Activated CD8-positive, alpha-beta memory T cell treated with anti-CD3 and anti-CD28 coated beads for 48 hours (primary cell): ENCODE measurements around the gene RAB29.
A peak's percentile ranks its signal among the peaks of the same experiment; 100 is the strongest.
"Not testable (repeated sequence)": the region's sequence is repeated elsewhere in the genome, so short reads cannot be mapped to it uniquely, and the experiment has no call there.

ENCODE experiments used
- DNase-seq, 3 experiments: peaks; one replicate each; pipeline ENCODE4 v3.0.0-alpha.2; 2020; ENCODE audit warnings: low read depth in 2 of 3, low spot score in 2 of 3

Gene RAB29, protein sequence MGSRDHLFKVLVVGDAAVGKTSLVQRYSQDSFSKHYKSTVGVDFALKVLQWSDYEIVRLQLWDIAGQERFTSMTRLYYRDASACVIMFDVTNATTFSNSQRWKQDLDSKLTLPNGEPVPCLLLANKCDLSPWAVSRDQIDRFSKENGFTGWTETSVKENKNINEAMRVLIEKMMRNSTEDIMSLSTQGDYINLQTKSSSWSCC

DNA sequence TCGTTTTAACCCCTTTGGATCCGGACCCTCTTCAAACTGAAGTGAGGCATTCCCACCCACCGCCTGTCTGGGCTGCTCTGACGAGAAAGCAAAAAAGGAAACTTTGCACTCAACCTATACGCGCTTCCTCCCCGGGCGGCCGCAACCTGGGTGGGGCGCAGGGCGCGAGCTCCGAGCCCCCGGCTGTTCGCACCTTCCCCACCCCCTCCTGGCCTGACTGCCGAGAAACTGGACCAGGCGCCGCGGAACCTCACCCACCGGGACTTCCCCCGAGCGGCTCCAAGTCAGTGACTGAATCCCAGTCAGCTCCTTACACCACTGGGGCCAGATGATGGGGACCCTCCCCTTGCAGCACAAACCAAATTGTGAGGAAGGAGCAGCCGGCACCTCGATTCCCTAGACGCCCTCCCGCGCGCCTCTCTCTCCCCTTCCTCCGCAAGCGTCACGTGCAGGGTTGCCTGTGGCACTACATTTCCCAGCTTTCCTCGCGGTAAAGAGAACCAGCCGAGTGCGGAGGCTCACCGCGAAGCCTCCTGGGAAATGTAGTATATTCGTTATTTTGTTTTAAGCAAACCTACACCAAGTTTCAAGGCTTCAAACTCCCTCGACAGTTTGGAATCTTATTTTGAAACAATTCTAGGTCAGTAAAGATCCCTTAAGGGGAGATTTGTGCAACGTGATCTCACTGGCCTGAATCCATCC, at the start of gene RAB29:
Gene RAB29 (minus strand): TSS at position 468 of the 702 bp plus-strand sequence. CDS start 526 bp downstream, outside the sequence.
- peak; percentile 57 to 63 (median 60) for DNase-seq

DNA sequence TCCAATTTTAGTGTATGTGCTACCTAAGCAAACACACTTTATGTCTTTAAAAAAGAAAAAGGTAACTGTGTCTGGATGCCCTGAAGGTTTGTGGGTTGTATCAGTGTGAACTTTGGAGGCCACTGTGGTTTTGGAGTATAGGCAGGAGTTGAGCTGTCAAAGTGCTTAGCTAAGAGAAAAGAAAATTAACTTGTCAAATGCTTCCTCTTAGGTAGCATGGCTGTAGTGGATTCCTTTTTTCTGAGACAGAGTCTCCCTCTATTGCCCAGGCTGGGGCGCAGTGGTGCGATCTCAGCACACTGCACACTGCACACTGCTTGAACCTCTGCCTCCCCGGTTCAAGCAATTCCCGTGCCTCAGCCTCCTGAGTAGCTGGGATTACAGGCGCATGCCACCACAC, 48.9 kb upstream of the RAB29 start:
- DNase-seq = no peak

DNA sequence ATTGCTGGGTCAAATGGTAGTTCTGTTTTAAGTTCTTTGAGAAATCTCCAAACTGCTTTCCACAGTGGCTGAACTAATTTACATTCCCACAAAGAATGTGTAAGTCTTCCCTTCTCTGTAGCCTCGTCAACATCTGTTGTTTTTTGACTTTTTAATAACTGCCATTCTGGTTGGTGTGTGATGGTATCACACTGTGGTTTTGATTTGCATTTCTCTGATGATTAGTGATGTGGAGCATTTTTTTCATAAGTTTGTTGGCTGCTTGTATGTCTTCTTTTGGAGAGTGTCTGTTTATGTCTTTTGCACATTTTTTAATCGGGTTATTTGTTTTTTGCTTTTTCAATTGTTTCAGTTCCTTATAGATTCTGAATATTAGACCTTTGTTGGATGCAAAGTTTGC, 48.0 kb upstream of the RAB29 start:
- DNase-seq = not testable (repeated sequence)

DNA sequence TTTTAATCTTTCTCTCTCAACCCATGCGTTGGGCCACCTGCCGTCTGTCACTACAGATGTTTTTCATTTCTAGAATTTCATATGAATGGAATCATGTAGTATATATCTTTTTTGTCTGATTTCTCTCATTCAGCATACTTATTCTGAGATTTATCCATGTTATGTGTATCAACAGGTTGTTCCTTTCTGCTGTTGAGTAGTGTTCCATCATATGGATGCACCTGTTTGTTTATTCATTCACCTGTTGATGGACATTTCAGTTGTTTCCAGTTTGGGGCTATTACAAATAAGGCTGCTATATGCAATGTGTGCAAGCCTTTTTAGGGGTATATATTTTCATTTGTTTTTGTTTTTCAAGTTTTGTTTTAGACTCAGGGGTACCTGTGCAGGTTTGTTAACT, 47.1 kb upstream of the RAB29 start:
- no peak for DNase-seq

DNA sequence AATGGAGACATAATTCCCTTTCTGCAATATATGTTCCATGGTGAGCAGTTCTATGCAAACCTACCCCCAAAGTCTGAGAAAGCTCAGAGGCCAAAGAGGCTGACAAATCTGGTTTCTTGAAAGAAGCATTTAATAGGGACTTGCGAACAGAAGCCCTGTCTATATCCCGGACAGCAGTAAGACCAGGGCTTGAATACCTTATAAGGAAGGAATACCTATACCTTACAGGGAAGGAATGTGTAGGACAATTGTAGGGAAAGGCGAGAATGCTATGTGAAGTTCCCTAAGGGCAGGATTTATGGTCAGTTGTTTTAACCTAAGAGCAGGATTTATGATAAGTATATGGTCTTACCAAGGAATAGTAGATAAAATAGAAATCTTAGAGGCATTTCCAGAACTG, 42.7 kb upstream of the RAB29 start:
- DNase-seq = no peak

DNA sequence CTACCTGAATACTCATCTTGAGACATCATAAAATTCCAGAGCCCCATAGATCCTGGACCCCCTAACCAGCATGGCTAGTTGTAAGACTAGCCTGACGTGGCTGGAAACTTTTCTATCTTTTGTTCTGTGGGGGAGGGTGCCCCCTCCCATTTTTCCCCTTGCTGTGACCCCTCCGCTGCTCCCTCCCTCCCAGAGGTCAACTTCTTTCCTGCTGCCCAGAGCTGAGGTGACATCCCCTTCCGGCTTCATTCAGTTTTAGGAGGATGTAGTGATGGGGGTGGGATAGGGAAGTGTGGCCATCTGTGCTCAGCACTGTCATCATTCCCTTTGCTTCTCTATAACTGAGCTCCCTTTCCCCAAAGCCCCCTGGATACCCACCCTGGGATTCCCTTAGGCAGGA, 42.1 kb upstream of the RAB29 start:
- DNase-seq = no peak

DNA sequence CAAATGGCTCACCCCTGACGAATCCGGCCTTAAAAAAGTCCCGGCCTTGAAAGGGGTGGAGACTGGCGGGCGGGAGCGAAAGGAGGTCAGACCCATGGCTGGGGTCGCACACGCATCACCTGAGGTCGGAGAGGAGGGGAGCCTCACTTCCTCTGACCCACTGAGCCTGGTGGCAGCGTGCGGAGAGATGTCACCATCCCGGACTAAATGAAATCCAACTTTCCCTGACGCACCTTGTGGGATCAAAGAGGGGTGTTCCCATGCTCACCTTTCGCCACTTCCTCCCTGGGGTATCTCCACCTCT, 38.4 kb upstream of the RAB29 start:
- no peak for DNase-seq

DNA sequence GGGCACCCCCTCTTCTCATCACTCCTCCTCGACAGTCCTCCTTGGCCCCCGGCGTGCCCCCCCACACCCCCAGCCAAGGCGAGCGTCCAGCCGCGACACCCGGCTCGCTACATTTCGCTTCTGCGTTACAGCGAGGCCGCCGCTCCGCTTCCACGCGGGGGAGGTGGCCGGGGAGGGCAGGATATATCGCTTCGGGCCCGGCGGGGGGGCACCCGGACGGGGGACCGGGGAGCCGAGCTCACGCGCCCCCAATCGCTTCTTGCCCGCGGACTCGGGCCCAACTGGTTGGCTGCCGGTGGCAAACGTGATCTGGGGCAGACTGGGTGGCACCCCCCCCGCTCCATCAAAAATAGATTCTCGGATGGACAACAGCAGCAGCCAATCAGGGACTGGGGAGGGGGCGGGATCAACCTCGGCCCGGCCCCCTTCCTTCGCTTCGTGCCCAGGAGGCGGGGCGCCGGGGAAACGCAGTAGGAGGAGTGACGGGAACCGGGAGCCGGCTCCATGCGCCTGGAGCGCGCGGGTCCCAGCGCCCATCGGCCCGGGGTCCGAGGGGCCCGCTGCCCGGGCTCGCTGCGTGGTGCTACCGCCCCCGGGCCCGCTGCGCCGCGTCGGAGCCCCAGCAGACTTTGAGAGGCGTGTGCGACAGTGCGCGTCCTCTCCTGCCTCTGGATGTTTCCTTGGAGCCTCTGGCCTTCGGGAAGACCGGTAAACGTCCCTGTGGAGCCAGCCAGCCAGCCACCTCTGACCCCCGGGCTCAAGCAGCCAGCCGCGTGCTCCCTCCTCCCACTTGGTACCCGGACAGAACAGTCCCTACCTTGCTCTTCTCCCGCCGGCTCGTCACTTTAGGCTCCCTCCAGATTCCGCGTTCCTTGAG, 37.8 kb upstream of the RAB29 start, which contains the start of gene SLC41A1:
Gene SLC41A1 (minus strand): TSS at position 321 of the 877 bp plus-strand sequence. CDS start 2,757 bp downstream, outside the sequence.
- peak; percentile 68 to 85 (median 80) for DNase-seq

DNA sequence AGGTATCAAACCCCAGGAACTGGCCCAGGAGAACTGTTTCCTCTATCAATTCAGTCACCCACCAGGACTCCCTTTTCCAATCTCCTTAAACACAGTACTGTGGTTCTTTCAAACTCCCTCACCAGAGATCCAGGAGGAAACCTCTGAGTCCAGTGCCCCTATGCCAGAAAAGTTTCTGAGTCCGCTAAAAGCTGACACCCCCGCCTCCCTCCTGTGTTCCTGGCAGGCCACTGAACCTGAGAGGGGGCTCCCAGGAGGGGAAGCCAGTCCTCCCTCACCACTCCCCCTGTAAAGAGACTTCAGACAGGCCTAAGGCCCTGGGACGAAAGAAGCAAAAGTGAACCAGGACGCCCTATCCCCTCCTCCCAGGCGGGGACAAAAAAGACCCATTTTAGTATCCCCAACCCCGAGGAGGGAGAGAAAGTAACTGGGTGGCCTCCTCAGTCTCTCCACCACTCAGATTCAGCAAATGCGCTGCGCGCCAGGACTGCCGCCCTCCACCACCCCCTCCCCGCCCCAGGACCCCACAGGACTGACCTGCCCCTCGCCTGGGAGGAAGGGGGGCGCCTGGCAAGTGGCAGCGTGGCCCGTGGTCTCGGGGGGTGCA, 37.1 kb upstream of the RAB29 start:
- DNase-seq = no peak

DNA sequence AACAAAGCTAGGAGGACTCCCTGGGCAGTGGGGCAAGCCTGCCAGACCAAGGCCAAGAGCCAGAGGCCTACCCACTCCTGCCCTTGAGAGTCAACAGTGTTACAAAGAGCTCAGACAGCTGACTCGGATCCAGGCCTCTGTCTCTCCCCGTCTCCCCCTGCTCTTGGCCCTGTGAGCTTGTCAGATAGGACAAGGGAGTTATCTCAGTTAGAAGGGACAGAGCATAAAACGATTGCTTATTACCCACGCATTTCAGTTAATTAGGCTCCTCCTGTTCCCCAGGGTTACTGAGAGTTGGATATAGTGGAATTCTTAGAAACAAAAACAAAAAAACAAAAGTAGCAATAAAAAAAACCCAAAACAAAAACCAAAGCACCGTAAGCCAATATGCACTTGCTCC, 36.4 kb upstream of the RAB29 start:
- no peak for DNase-seq

DNA sequence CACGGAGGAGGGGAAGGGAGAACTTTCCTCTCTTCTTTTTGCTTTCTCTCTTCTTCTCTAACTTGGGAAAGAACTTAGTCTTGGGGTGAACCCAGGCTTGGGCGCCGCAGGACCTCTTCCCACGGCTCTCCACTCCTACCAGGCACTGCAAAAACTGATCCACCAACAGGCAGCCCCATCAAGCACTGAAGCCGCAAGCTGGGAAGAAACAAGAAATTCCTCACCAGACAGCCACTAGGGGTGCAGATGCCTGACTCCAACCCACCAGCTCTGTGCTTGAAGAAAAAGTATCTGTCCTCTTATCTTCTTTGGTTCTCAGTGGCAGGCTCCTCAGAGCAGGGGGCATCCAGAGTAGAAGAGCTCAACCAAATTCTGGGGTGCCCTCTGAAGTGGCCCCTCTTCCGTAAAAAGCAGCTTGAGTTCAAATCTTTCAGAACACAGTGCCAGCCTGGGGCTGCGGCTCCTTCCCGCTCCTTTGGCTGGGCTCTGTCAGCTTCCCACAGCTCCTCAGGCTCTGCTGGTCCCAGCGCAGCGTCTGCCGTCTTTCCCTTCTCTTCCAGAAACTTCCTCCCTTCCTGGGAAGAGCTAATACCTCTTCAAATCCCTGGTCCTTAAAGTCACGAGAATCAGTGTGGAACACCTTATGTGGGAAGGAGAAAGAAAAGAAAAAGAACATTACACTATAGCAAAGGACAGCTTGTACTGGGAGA, 35.3 kb upstream of the RAB29 start:
- no peak for DNase-seq

DNA sequence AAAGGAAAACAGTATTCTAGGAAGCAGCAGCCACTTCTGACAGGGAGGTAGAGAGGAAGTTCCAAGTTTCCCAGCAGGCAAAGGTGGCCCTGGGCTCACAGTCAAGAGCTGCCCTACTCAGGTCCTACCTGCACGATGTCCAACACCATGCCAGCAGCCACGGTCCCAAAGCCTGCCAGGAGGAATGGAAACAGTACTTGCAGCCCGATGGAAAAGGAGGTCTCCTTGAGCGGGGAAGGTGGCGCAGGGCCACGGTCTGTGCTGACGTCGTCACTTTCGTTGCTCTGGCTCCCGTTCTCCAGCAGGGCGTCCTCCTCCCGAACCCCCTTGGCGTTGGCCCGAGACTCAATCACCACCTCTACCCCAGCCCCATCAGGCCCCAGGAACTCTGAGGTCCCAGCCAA, 34.7 kb upstream of the RAB29 start:
- no peak for DNase-seq

DNA sequence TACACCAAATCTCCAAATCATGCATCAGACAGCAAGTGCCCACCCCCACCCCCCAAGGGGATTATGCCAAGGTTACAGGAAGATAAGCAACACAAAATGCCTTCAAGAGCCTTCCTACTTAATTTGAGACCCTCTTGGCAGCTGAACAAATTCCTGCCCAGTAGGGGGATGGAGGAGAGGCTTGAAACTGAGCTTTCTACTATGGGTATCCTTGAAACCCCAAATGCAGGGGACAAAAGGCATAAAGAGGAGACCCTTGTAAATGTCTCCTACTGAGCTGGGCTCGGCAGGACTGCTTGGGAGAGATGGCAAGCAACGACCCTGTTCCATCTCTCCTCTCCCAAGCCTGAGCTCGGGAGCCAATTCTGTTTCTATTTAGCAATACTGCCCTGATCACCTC, 34.2 kb upstream of the RAB29 start:
- DNase-seq = no peak

DNA sequence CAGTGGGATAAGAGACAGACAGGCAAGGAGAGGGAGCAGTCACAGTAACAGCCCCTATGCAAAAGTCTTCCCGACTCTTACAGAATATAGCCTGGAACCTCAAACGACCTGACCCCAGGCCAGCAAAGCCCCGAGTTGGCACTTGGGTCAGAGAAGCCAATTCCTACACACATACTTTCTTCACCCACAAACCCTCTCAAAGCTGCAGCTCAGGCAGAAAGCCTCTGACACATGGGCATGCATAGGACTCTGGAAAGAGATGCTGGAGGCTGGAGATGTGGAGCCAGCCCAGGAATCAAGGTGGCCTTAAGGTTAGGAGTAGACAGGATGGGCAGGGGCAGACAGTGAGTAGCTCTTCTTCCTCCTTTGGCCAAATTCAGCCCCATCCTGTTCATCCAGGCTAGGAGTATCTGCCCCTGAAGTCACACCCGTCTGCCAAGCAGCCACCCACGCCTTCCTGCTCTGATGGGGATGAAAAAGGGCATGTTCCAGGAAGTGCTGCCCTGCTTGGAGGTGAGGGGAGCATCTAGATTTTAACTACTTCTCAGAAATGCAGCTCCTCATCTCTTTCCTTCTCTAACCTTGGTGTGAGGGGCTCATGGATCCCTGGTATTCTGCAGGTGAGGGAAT, 29.9 kb upstream of the RAB29 start:
- peak in 2 of 3 experiments; percentile 25 for DNase-seq

DNA sequence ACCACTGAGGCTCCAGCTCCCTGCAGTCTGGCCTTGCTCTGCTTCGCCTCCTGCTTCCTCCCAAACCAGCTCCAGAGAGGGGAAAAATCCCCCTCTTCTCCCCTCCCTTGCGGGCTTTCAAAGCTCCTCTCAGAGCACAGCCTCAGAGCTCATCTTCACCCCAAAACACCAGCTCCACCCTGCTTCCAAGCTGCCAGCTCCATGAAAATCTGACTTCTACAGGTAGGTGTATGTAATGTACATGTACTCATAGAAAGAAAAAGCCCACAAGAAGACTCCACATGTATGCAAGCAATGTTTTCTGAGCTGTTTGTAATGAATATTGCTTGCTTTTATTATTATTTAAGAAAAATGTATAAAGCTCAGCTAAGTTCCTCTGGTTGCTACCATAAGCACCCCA, 29.3 kb upstream of the RAB29 start:
- DNase-seq = no peak

DNA sequence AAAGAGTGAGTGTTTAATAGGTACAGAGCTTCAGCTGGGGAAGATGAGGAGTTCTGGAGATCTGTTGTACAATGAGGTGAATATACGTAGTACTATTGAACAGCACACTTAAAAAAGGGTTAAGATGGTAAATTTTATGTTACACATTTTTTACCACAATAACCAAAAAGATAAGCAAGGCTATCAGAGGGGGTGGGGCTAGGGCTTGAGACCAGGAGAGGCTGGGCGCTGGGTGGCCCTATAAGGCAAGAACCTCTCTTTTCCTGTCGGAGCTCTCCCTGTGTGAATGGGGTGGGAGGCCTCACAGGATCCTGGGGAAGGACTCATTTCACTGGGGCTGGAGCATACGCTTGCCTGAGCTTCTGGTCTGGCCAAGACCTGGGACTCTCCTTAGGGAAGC, 28.7 kb upstream of the RAB29 start:
- DNase-seq = no peak

DNA sequence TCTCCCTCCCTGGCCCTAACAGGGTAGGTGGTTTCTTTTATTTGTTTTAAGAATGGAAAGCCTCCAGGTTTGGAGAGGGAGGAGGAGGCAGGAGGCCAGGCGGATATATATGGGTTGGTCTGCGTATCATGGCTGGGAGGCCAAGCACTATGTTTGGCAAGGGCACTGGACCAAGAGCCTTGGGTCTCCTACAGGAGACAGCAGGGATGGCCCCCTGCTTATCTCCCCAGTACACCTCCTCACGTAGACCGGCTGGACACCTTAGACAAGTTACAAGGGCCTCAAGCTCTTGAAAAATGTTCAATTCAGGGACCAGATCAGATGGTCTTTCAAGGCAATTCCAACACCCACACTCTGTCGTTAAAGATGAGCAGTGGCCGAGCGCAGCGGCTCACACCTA, 26.8 kb upstream of the RAB29 start:
- DNase-seq = no peak

DNA sequence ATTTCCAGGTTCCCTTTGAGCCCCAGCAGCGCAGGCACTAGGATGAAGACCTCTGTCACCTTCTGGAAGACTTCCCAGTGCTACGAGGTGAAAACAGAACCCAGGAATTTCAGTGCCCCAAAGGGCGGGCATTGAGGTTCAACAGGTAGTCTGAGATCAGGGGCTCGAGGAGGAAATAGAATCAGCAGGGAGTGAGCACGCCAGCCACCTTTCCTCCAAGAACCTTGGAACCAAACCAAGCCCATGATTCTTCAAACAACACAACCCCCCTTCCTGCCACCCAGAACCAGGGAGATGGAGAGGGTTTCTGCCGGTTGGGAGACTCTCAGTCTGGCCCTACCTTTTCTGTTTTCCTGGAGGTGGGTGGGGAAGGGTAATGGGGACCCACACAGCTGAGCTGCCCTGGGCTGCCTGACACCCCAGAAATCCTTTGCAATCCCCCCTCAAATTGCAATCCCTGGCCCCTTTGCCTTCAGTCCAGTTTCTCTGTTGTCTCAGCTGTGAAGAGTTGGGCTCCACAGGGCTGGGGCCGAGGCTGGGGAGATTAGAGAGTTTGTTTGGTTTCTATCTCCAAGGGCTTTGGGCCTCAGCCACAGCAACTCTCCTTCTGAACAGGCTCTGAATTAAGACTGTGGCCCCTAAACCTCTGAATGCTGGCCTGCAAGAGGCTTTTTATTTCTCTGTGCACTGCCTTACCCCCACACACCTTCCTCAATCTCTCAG, 25.9 kb upstream of the RAB29 start:
- DNase-seq = no peak

DNA sequence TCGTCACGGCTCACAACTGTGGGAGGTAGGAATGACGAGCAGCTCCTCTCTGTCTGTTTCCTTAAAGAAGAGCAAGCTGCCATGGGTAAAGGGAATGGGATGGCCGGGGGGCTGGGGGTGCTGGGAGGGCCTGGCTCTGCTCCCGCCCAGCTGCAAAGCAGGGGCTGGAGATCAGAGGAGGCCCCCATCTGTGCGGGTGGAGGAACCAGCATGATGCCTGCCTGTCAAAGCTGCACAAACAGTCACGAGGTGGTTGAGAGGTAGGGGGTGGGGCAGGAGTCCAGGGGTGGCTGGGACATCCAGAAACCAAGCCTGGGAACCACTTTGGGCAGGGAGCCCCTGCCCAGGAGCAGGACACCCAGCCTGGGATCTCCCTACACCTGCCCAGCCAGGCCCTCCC, 25.1 kb upstream of the RAB29 start:
- DNase-seq = no peak

DNA sequence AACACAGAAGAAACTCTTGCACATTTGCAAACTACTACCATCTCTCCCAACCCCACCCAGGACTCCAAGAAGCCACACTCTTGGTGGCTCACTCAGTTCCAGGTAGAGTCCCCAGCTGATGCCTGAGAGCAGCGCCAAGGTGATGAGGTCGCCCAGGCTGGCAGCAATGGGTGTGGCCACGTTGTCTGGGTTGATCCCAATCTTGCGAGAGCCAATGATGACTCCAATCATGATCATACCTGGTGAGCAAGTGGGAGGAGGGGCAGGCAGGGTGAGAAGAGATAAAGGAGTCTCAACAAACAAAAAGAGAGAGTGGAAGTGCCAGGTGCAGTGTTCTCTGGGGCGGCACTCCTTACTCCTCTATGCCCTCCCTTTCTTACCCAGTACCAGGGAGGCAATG, 23.3 kb upstream of the RAB29 start:
- no peak for DNase-seq
